Astrocyte of the cerebellum (primary cell): ENCODE data around the gene CHST4.
"Not testable (repeated sequence)": the region's sequence is repeated elsewhere in the genome, so short reads cannot be mapped to it uniquely, and the experiment has no call there.

Experiments
- DNase-seq: peaks from one replicate; pipeline ENCODE4 v3.0.0-alpha.2; 2011; ENCODE audit warnings: low read depth
- H3K4me3 ChIP-seq: 2 replicates; pipeline ENCODE4 v1.5.1; 2011; ENCODE audit warnings: mild to moderate bottlenecking, low read depth, low read length, moderate library complexity
- in situ Hi-C: cut with HindIII; loops from 2 replicates; pipeline ENCODE4 v1.10.0; 2017; ENCODE audit warnings: low sequenced_read_pairs
- TF ChIP-seq, protein P1 (sequence below): IDR thresholded peaks from 2 replicates; pipeline ENCODE4 v1.5.1; 2012; ENCODE audit warnings: low read length, low read depth, moderate library complexity, mild to moderate bottlenecking; ENCODE audit errors: missing control alignments

CHST4 gene

DNA sequence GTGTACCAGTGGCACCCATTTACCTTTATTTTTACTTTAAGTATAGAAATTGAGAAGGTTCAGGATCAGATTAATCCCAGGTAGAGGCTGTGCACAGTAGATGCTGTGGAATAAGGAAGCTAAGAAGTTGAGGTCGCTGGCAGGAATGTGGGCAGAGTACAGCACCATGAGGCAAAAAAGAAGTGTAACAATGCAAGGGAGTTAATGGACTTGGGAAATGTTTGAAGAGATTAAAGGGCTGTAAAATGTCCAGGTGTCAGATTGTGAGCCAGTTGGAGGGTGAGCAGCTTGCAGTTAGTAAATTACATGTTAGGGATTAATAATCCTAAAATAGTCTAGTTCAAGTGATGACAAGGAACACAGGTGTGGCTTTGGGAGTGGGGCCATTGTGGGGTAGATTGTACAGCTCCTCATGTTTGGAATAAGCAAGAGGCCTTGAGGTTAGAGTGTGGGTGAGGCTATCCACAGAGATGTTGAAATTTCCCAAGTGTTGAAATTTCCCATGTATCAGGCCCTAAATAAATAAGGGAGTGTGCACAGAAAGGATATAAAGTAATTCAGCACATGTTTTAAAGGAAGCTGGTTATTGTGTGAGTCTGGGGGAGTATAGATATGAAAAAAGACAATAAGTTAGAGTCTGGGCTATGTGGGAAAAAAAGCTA is 29.1 kb downstream of the CHST4 start:
- TF ChIP-seq, protein P1, sequence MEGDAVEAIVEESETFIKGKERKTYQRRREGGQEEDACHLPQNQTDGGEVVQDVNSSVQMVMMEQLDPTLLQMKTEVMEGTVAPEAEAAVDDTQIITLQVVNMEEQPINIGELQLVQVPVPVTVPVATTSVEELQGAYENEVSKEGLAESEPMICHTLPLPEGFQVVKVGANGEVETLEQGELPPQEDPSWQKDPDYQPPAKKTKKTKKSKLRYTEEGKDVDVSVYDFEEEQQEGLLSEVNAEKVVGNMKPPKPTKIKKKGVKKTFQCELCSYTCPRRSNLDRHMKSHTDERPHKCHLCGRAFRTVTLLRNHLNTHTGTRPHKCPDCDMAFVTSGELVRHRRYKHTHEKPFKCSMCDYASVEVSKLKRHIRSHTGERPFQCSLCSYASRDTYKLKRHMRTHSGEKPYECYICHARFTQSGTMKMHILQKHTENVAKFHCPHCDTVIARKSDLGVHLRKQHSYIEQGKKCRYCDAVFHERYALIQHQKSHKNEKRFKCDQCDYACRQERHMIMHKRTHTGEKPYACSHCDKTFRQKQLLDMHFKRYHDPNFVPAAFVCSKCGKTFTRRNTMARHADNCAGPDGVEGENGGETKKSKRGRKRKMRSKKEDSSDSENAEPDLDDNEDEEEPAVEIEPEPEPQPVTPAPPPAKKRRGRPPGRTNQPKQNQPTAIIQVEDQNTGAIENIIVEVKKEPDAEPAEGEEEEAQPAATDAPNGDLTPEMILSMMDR = no peak
- in situ Hi-C loops = no loop called here
- DNase-seq = no peak
- H3K4me3 ChIP-seq = no peak overlapping the region

DNA sequence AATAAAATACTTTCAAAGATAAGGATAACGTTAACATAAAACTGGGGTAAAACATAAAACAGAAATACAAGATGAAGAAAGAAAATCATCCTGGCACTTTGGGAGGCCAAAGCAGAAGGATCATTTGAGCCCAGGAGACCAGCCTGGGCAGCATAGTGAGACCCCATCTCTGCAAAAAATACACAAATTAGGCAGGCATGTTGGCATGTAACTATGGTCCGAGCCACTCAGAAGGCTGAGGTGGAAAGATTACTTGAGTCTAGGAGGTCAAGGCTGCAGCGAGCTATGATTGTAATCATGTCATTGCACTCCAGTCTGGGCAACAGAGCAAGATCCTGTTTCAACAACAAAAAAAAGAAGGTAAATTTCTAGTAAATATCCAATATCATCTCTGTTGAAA is 31.1 kb downstream of the CHST4 start:
- no peak overlapping the region for H3K4me3 ChIP-seq
- TF ChIP-seq, protein P1 = no peak
- in situ Hi-C loops = no loop called here
- no peak for DNase-seq

DNA sequence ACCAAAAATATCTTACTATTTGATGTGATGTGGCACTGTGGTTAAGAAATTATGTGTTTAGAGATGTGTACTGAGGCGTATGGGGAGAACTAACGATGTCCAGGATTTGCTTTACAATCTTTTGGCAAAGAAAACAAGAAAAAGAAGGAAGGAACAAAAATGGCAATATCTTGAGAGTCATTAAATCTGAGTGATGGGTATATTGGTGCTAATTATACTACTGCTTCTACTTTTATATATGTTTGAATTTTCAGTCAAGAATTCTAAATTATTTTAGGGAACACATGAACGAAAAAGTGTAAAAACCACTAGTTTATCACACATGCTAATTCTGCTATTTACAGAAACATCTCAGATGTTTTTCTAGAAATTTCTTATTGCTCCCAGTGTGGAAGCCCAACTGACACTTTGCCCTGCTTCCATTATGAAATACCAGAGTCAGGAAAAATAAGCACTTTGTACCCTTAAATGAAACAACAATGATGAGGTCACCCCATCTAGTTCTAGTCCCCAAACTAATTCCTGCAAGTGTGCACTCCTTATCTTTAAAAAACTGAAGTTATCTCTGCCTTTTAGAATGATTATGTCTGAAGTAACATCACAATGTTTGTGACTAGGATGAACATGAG is 31.8 kb downstream of the CHST4 start:
- DNase-seq = no peak
- in situ Hi-C loops = no loop called here
- H3K4me3 ChIP-seq = no peak overlapping the region
- TF ChIP-seq, protein P1 = no peak

DNA sequence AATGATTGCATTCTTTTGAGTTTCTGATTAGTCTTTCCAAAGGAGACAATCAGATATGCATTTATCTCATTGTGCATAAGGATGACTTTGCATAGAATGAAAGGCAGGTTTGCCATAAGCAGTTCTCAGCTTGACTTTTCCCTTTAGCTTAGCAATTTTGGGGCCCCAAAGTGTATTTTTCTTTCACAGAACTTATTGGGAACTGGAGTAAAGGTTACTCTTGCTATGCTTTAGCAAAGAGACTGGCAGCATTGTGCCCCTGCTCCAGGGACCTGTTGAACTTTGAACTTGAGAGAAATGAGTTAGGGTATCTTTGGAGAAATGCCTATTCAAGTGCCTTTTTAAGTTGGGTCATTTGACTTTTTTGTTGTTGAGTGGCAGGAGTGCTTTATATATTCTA is 33.6 kb downstream of the CHST4 start:
- TF ChIP-seq, protein P1 = no peak
- H3K4me3 ChIP-seq = no peak overlapping the region
- DNase-seq = no peak
- in situ Hi-C loops = no loop called here

DNA sequence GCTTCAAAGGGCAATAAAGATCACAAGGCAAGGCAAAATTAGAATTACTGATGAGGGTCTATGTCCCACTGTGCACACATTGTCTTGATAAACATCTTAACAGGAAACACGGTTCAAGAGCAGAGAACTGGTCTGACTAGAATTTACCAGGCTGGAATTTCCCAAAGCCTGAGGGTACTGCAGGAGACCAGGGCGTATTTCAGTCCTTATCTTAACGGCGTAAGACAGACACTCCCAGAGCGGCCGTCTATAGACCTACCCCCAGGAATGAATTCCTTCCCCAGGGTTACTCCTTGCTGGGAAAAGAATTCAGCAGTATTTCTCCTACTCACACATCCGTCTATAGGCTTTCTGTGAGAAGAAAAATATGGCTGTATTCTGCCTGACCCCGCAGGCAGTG is 35.7 kb downstream of the CHST4 start:
- DNase-seq, in situ Hi-C loops, H3K4me3 ChIP-seq: not testable (repeated sequence)

DNA sequence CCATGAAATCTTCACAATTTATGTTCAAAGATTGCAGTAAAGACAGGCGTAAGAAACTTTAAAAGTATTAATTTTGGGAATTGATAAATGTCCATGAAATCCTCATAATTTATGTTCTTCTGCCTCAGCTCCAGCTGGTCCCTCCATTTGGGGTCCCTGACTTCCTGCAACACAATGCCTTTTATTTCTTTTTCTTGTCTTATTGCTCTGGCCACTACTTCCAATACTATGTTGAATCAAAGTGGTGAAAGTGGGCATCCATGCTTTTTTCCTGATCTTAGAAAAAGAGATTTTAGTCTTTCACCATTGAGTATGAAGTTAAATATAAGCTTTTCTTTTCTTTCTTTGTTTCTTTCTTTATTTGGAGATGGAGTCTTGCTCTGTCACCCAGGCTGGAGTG is 36.3 kb downstream of the CHST4 start:
- DNase-seq = no peak
- TF ChIP-seq, protein P1 = no peak
- no peak overlapping the region for H3K4me3 ChIP-seq
- in situ Hi-C loops = no loop called here

DNA sequence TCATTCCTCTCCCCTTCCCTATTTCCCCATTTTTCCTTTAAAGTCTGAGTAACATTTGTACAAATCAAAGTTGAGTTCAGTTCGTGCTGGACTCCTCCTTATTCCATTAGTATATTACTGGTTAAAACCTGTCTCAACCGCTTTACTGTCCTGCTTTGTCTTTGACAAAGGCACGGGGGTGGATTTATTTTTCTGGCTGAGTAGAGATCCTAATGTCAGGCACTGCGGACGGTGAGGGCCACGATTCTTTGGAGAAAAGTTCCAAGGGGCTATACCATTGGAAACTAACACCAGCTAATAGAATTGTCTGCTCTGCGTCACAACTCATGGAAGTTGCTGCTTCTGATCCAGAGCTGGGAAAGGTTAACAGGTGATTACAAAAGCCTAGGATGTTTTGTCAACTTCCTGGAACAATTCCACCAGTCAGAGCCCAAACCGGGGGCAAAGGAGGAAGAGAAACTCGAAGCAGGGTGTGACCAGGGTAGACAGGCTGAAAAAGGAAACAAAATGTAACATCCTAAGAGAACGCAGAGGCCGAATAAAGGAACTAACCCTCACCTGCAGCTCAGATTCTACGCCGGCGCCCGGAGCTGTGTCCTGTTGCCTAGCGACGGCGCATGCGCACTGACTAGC is 38.2 kb downstream of the CHST4 start:
- DNase-seq = no peak
- TF ChIP-seq, protein P1 = no peak
- H3K4me3 ChIP-seq = peak overlapping the region; percentile 59
- in situ Hi-C loops = no loop called here
